GM13976 (cell line): ENCODE data around the gene HEATR5A.

Experiments
- DNase-seq: peaks from one replicate; pipeline ENCODE4 v3.0.0; 2012; ENCODE audit warnings: low spot score
- CTCF ChIP-seq: IDR thresholded peaks from 2 replicates; pipeline ENCODE4 v1.5.1; 2012; ENCODE audit warnings: borderline replicate concordance, mild to moderate bottlenecking; ENCODE audit not compliant: insufficient read depth; ENCODE audit errors: extremely low read depth, missing control alignments, control extremely low read depth
- in situ Hi-C: fragments of 300-500 bp; cut with MboI; formaldehyde crosslinking; loops from one replicate; pipeline ENCODE4 v1.12.0; 2022; ENCODE audit warnings: low sequenced_read_pairs, mixed read lengths, inconsistent platforms; ENCODE audit not compliant: unreplicated experiment

The HEATR5A gene

DNA sequence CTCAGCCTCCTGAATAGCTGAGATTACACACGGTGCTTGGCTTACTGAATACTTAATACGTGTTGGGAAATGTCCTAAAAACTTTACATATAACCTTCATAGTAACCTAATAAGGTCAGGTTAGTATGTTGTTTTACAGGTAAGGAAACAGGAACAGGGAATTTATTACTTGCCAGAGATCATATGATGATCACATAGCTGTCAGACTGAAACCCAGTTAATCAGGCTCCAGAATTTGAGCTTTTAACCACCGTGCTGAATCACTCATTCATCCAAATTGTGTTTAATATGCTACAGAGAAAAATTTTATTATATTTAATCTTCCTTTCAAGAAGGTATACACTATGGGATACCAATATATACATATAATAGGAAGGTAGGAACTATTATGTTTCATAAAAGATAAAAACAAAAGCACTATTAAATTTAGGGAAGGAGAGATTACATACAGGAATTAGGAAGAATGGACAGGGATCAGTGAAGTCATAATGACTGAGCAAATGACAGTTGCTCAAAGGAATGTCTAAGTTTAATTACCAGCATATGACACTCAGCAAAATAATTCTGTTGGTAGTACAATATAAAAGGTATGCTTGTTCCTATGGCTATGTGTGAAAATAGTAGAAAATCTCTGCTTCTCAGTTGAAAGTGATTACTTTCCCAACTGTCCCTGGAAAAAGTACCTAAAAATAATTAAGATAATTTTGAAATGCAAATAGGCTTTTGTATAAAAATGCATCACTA, 59.3 kb downstream of the HEATR5A start:
- TF ChIP-seq CTCF: no peak
- in situ Hi-C loops: loop anchor here (25.0 kb wide), 1 partner anchor 699 kb away; no protein-coding TSS in a partner anchor
- no peak for DNase-seq

GRCh38 chr14:31357279-31357678, 63.1 kb downstream of the HEATR5A start:
- in situ Hi-C loops: loop anchor here (10.0 to 25.0 kb wide), 2 partner anchors 372 to 695 kb away; no protein-coding TSS in a partner anchor
- peak; percentile 9 for DNase-seq

DNA sequence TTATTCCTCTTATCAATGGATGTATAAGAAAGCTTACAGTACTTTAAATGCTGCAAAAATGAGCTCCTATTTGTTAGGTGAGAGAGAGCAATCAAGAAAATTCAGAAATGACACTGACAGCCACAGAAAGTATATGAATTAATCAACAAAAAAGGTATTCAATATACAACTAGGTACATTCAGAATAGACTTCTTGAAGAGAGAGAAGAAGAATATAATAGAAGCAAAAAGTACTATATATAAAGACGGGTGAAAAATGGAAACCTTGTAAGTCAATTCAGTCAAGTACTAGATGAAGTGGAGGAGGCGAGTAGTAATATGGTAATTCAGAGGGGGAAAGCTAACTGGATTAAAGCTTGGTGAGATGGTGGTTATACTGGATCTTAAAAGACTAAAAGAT, 74.3 kb downstream of the HEATR5A start:
- in situ Hi-C loops: no loop called here
- no peak for DNase-seq
- TF ChIP-seq CTCF: no peak

More at GRCh38 chr14:31357279-31357678, 63.1 kb downstream of the HEATR5A start:
- TF ChIP-seq CTCF: no peak

DNA sequence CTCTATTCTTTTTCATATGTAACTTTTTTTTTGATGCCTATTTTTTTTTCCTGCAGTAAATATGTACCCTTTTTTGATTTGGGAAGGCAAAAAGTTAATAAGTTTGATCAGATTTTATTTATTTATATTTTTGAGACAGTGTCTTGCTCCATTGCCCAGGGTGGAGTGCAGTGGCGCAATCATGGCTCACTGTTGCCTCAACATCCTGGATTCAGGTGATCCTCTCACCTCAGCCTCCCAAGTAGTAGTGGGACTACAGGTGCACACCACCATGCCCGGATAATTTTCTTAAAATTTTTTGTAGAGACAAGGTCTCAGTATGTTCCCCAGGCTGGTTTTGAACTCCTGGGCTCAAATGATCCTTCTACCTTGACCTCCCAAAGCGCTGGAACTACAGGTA, 79.1 kb downstream of the HEATR5A start:
- no peak for DNase-seq
- in situ Hi-C loops: no loop called here
- no peak for TF ChIP-seq CTCF

GRCh38 chr14:31340297-31341063, 79.9 kb downstream of the HEATR5A start:
- no peak for TF ChIP-seq CTCF
- in situ Hi-C loops: no loop called here
- no peak for DNase-seq

- no peak for DNase-seq
- in situ Hi-C loops: no loop called here
- no peak for TF ChIP-seq CTCF
Measured at GRCh38 chr14:31339743-31340142, 80.6 kb downstream of the HEATR5A start.
